Breast epithelium (tissue), 3 donors: ENCODE measurements around the gene MGAT5.

Experiments used
- CTCF ChIP-seq, 3 donors: fragments of 450-650 bp; IDR thresholded peaks; one replicate each; pipeline ENCODE4 v1.5.1; 2016 to 2017; ENCODE audit warnings: antibody characterized with exemption in 3 of 3, mild to moderate bottlenecking in 3 of 3, moderate library complexity in 3 of 3
- POLR2A ChIP-seq: fragments of 450-650 bp; IDR thresholded peaks from one replicate; pipeline ENCODE4 v1.6.1; 2016; ENCODE audit warnings: antibody characterized with exemption, mild to moderate bottlenecking, moderate library complexity

GRCh38 chr2:134463699-134464022 is 209.8 kb downstream of the MGAT5 start:
- TF ChIP-seq CTCF (IDR thresholded peaks at IDR 0.05) (no peak), POLR2A (no peak)
